Activated naive CD8-positive, alpha-beta T cell treated with anti-CD3 and anti-CD28 coated beads, Interleukin-2, amount 10 ng/mL, durations not matched to agents 7 days and 5 days (primary cell): ENCODE data around the gene ZNF14. TPM values are rescaled to one million over a fixed set of nuclear protein-coding genes. Genes with fewer than 3 reads are reported as not detected.
"Not testable (repeated sequence)": the region's sequence is repeated elsewhere in the genome, so short reads cannot be mapped to it uniquely, and the experiment has no call there.

Experiments used
- ATAC-seq: fragments of 150-1000 bp; cut with Tn5 transposase; one replicate; pipeline ENCODE4 v1.10.0; 2021; ENCODE audit warnings: low read depth, moderate library complexity
- POLR2A ChIA-PET: fragments of 350-600 bp; sonication (Branson Sonifier 250); formaldehyde crosslinking; loops from one replicate; lab custom pipeline; 2021; ENCODE audit warnings: antibody characterized with exemption; lab: Charles Lee
- DNase-seq: peaks from one replicate; pipeline ENCODE4 v3.0.0; 2021
- H3K27ac Mint-ChIP-seq: one replicate; pipeline ENCODE4 v1.8.0; 2022; ENCODE audit warnings: mild to moderate bottlenecking, mixed read lengths
- H3K27me3 Mint-ChIP-seq: one replicate; pipeline ENCODE4 v1.8.0; 2022; ENCODE audit warnings: mild to moderate bottlenecking, moderate library complexity, mixed read lengths
- H3K36me3 Mint-ChIP-seq: one replicate; pipeline ENCODE4 v1.8.0; 2021; ENCODE audit warnings: mild to moderate bottlenecking, mixed read lengths
- H3K4me1 Mint-ChIP-seq: one replicate; pipeline ENCODE4 v1.8.0; 2021; ENCODE audit warnings: mixed read lengths
- H3K4me3 Mint-ChIP-seq: one replicate; pipeline ENCODE4 v1.8.0; 2022; ENCODE audit warnings: mild to moderate bottlenecking, moderate library complexity, mixed read lengths
- H3K9me3 Mint-ChIP-seq: one replicate; pipeline ENCODE4 v1.8.0; 2021; ENCODE audit warnings: mixed read lengths
- total RNA-seq, 2 experiments: library from RNA; stranded (reverse); gene quantifications; one replicate each; pipeline ENCODE4 v1.2.3, GENCODE V29; 2021

ZNF14 gene
- total RNA-seq, 2 experiments from 2014 or later = 13.7 to 16.9 TPM

GRCh38 chr19:19742773-19743172 is 9.9 kb upstream of the ZNF14 start:
- POLR2A ChIA-PET = no interaction called here
- peaks cover 1% of the 10 kb centered on the region for H3K9me3 Mint-ChIP-seq
- peaks cover 2% of the 10 kb centered on the region for H3K4me1 Mint-ChIP-seq
- no peak for DNase-seq
- no peaks in the 10 kb centered on the region for H3K36me3 Mint-ChIP-seq
- no peak for ATAC-seq
- H3K27me3 Mint-ChIP-seq = no peaks in the 10 kb centered on the region
- no peak overlapping the region for H3K4me3 Mint-ChIP-seq
- H3K27ac Mint-ChIP-seq = no peak overlapping the region

- peaks cover 2% of the 10 kb centered on the region for H3K4me1 Mint-ChIP-seq
- DNase-seq (no peak), ATAC-seq (no peak)
- H3K27me3 Mint-ChIP-seq = no peaks in the 10 kb centered on the region
- H3K9me3 Mint-ChIP-seq = peaks cover 1% of the 10 kb centered on the region
- H3K36me3 Mint-ChIP-seq = no peaks in the 10 kb centered on the region
- H3K27ac Mint-ChIP-seq = no peak overlapping the region
- H3K4me3 Mint-ChIP-seq = no peak overlapping the region
- POLR2A ChIA-PET = no interaction called here
Measured at GRCh38 chr19:19741184-19741583, 8.3 kb upstream of the ZNF14 start.

GRCh38 chr19:19740755-19741154 is 7.8 kb upstream of the ZNF14 start:
- H3K4me1 Mint-ChIP-seq = peaks cover 2% of the 10 kb centered on the region
- H3K4me3 Mint-ChIP-seq = no peak overlapping the region
- no peaks in the 10 kb centered on the region for H3K36me3 Mint-ChIP-seq
- H3K9me3 Mint-ChIP-seq = peaks cover 1% of the 10 kb centered on the region
- POLR2A ChIA-PET = no interaction called here
- DNase-seq (no peak), ATAC-seq (no peak)
- H3K27me3 Mint-ChIP-seq = no peaks in the 10 kb centered on the region
- no peak overlapping the region for H3K27ac Mint-ChIP-seq

GRCh38 chr19:19738564-19738963 is 5.7 kb upstream of the ZNF14 start:
- Mint-ChIP-seq H3K27me3 (no peaks in the 10 kb centered on the region), H3K27ac (no peak overlapping the region), H3K36me3 (no peaks in the 10 kb centered on the region), H3K9me3 (no peaks in the 10 kb centered on the region), H3K4me3 (no peak overlapping the region), H3K4me1 (no peaks in the 10 kb centered on the region)
- POLR2A ChIA-PET = no interaction called here
- ATAC-seq = no peak
- no peak for DNase-seq

- POLR2A ChIA-PET = no interaction called here
- H3K9me3 Mint-ChIP-seq = no peaks in the 10 kb centered on the region
- no peaks in the 10 kb centered on the region for H3K27me3 Mint-ChIP-seq
- no peak overlapping the region for H3K4me3 Mint-ChIP-seq
- ATAC-seq = no peak
- H3K4me1 Mint-ChIP-seq = peaks cover 3% of the 10 kb centered on the region
- no peak for DNase-seq
- H3K27ac Mint-ChIP-seq = no peak overlapping the region
- peaks cover 6% of the 10 kb centered on the region for H3K36me3 Mint-ChIP-seq
Measured at GRCh38 chr19:19737559-19738332, 4.8 kb upstream of the ZNF14 start.

- Mint-ChIP-seq H3K4me1 (peaks cover 4% of the 10 kb centered on the region), H3K27ac (no peak overlapping the region), H3K27me3 (no peaks in the 10 kb centered on the region), H3K9me3 (peaks cover 56% of the 10 kb centered on the region), H3K4me3 (no peak overlapping the region), H3K36me3 (peaks cover 69% of the 10 kb centered on the region)
- POLR2A ChIA-PET = no interaction called here
- ATAC-seq (no peak), DNase-seq (no peak)
Measured at GRCh38 chr19:19721896-19722295, 11.0 kb downstream of the ZNF14 start.

GRCh38 chr19:19719798-19720197 is 13.1 kb downstream of the ZNF14 start:
- no peak for DNase-seq

GRCh38 chr19:19711934-19712828 is 20.7 kb downstream of the ZNF14 start:
- Mint-ChIP-seq H3K36me3 (peaks cover 87% of the 10 kb centered on the region), H3K27me3 (no peaks in the 10 kb centered on the region), H3K9me3 (peaks cover 37% of the 10 kb centered on the region), H3K4me1 (no peaks in the 10 kb centered on the region), H3K27ac (no peak overlapping the region), H3K4me3 (no peak overlapping the region)
- POLR2A ChIA-PET = no interaction called here
- DNase-seq (no peak), ATAC-seq (no peak)

More at GRCh38 chr19:19719798-19720197, 13.1 kb downstream of the ZNF14 start:
- POLR2A ChIA-PET = no interaction called here
- Mint-ChIP-seq H3K9me3 (peaks cover 54% of the 10 kb centered on the region), H3K27ac (no peak overlapping the region), H3K27me3 (no peaks in the 10 kb centered on the region), H3K4me1 (peaks cover 4% of the 10 kb centered on the region), H3K4me3 (no peak overlapping the region), H3K36me3 (peaks cover 71% of the 10 kb centered on the region)
- no peak for ATAC-seq

GRCh38 chr19:19711306-19711933 is 21.5 kb downstream of the ZNF14 start:
- H3K4me1 Mint-ChIP-seq = no peaks in the 10 kb centered on the region
- H3K4me3 Mint-ChIP-seq = no peak overlapping the region
- H3K27ac Mint-ChIP-seq = no peak overlapping the region
- no peaks in the 10 kb centered on the region for H3K27me3 Mint-ChIP-seq
- ATAC-seq = no peak
- DNase-seq = no peak
- POLR2A ChIA-PET = no interaction called here
- peaks cover 82% of the 10 kb centered on the region for H3K36me3 Mint-ChIP-seq
- H3K9me3 Mint-ChIP-seq = peaks cover 35% of the 10 kb centered on the region

- POLR2A ChIA-PET = no interaction called here
- ATAC-seq (no peak), DNase-seq (no peak)
- no peak overlapping the region for H3K27ac Mint-ChIP-seq
- no peak overlapping the region for H3K4me3 Mint-ChIP-seq
- peaks cover 79% of the 10 kb centered on the region for H3K36me3 Mint-ChIP-seq
- H3K4me1 Mint-ChIP-seq = no peaks in the 10 kb centered on the region
- no peaks in the 10 kb centered on the region for H3K27me3 Mint-ChIP-seq
- peaks cover 36% of the 10 kb centered on the region for H3K9me3 Mint-ChIP-seq
Measured at GRCh38 chr19:19710506-19710905, 22.4 kb downstream of the ZNF14 start.

GRCh38 chr19:19704836-19705235 is 28.1 kb downstream of the ZNF14 start:
- ATAC-seq (no peak), DNase-seq (no peak)
- Mint-ChIP-seq H3K4me3 (no peak overlapping the region), H3K4me1 (no peaks in the 10 kb centered on the region), H3K9me3 (peaks cover 45% of the 10 kb centered on the region), H3K27ac (no peak overlapping the region), H3K27me3 (no peaks in the 10 kb centered on the region), H3K36me3 (peaks cover 49% of the 10 kb centered on the region)
- POLR2A ChIA-PET = interaction anchor here (0.5 kb wide), 1 partner anchor 313 kb away, joined by 3 read pairs; no protein-coding TSS in a partner anchor

- Mint-ChIP-seq H3K36me3 (peaks cover 26% of the 10 kb centered on the region), H3K9me3 (peaks cover 30% of the 10 kb centered on the region)
- H3K27me3 Mint-ChIP-seq, H3K27ac Mint-ChIP-seq, H3K4me3 Mint-ChIP-seq, H3K4me1 Mint-ChIP-seq, POLR2A ChIA-PET, ATAC-seq, DNase-seq: not testable (repeated sequence)
Measured at GRCh38 chr19:19700493-19700892, 32.4 kb downstream of the ZNF14 start.

GRCh38 chr19:19697589-19697988 is 35.3 kb downstream of the ZNF14 start:
- Mint-ChIP-seq H3K27me3 (no peaks in the 10 kb centered on the region), H3K36me3 (peaks cover 12% of the 10 kb centered on the region), H3K27ac (no peak overlapping the region), H3K4me3 (no peak overlapping the region), H3K4me1 (no peaks in the 10 kb centered on the region), H3K9me3 (peaks cover 19% of the 10 kb centered on the region)
- POLR2A ChIA-PET = interaction anchor here (1.2 kb wide), 1 partner anchor 168 kb away, joined by 3 read pairs; the partner anchor contains the start of gene ZNF253
- no peak for ATAC-seq
- DNase-seq = no peak
